K562 (cell line): ENCODE results near the gene GPRIN1. TPM values are rescaled to one million over a fixed set of nuclear protein-coding genes. Genes with fewer than 3 reads are reported as not detected.

ENCODE experiments used
- ATAC-seq: fragments of 200-7000 bp; cut with Tn5 transposase; 3 replicates; pipeline ENCODE4 v1.9.1; 2020; ENCODE audit warnings: moderate library complexity
- BruUV-seq: library from RNA; stranded (reverse); fragments of 400-500 nt; replicated peaks from 2 replicates; lab custom pipeline; 2021; lab: Mats Ljungman, UMichigan
- CTCF ChIA-PET: fragments of 300-600 bp; formaldehyde crosslinking; extraction: SDS; loops from one replicate; lab custom pipeline; 2021; ENCODE audit warnings: low intra/inter-chr PET ratio; lab: Yijun Ruan, JAX
- POLR2A ChIA-PET: fragments of 300-600, 350-650 bp; sonication (Branson Sonifier 250); formaldehyde crosslinking; extraction: SDS; loops from one replicate; lab custom pipeline; 2021; ENCODE audit warnings: antibody characterized with exemption, inconsistent platforms; lab: Yijun Ruan, JAX
- DNase-seq, 4 experiments: peaks; one replicate each; pipeline versions ENCODE4 v3.0.0 to v3.0.0-alpha.2; 2011 to 2018; ENCODE audit warnings: low spot score in 3 of 4, mixed read lengths in 3 of 4; ENCODE audit errors: extremely low read depth in 1 of 4
- FAIRE-seq: peaks from 2 replicates; lab custom pipeline; 2011; peaks lifted over from hg19 to GRCh38; lab: Jason Lieb, UNC
- H2AFZ ChIP-seq: 2 replicates; pipeline ENCODE4 v1.6.0; 2011; ENCODE audit warnings: low read depth, low read length, control low read depth, inconsistent platforms
- H3K27ac ChIP-seq: fragments of 200-600 bp; 3 replicates; pipeline ENCODE4 v1.8.0; 2011; ENCODE audit warnings: low read depth, mild to moderate bottlenecking, control low read depth, inconsistent platforms, low read length, moderate library complexity, mixed read lengths; ENCODE audit errors: extremely low read depth
- H3K27me3 ChIP-seq, 2 experiments: fragments of 300-600 bp in 1 of 2; 2 replicates in 1 of 2; 3 replicates in 1 of 2; pipeline versions ENCODE4 v1.6.0 to v1.8.0; 2011; ENCODE audit warnings: inconsistent platforms in 2 of 2, low read length in 2 of 2, mild to moderate bottlenecking in 1 of 2, mixed read lengths in 1 of 2, moderate library complexity in 1 of 2; ENCODE audit not compliant: control insufficient read depth in 2 of 2, insufficient read depth in 2 of 2
- H3K36me3 ChIP-seq: fragments of 300-600 bp; 3 replicates; pipeline ENCODE4 v1.8.0; 2011; ENCODE audit warnings: mild to moderate bottlenecking, low read length, inconsistent platforms; ENCODE audit not compliant: control insufficient read depth, insufficient read depth
- H3K4me1 ChIP-seq, 2 experiments: fragments of 200-600 bp in 1 of 2; replicated peaks in 1 of 2; 2 replicates in 1 of 2; 3 replicates in 1 of 2; pipeline versions ENCODE4 v1.5.1 to v1.8.0; 2011; ENCODE audit warnings: inconsistent platforms in 2 of 2, low read length in 2 of 2, mild to moderate bottlenecking in 1 of 2, mixed read lengths in 1 of 2, moderate library complexity in 1 of 2; ENCODE audit not compliant: control insufficient read depth in 2 of 2, insufficient read depth in 2 of 2
- H3K4me2 ChIP-seq: 2 replicates; pipeline ENCODE4 v1.6.1; 2011; ENCODE audit warnings: low read length, control low read depth, inconsistent platforms, mixed read lengths; ENCODE audit not compliant: insufficient read depth
- H3K4me3 ChIP-seq: fragments of 200-600 bp; sonication (generic), shearing (Covaris generic); 2 replicates; pipeline ENCODE4 v1.5.1; 2016; ENCODE audit warnings: control low read depth, inconsistent platforms
- H3K79me2 ChIP-seq: fragments of 200-600 bp; 3 replicates; pipeline ENCODE4 v1.8.0; 2011; ENCODE audit warnings: low read length, inconsistent platforms; ENCODE audit not compliant: control insufficient read depth, insufficient read depth
- H3K9ac ChIP-seq, 2 experiments: 2 replicates each; pipeline versions ENCODE4 v1.6.0 to v1.6.1; 2011; ENCODE audit warnings: low read depth in 2 of 2, low read length in 2 of 2, control low read depth in 1 of 2, inconsistent platforms in 1 of 2, mild to moderate bottlenecking in 1 of 2, mixed read lengths in 1 of 2; ENCODE audit not compliant: insufficient read depth in 1 of 2
- H3K9me1 ChIP-seq: one replicate; pipeline ENCODE4 v1.6.0; 2011; ENCODE audit warnings: inconsistent platforms, mild to moderate bottlenecking, low read length, moderate library complexity; ENCODE audit not compliant: control insufficient read depth, insufficient read depth
- H3K9me3 ChIP-seq: replicated peaks from 2 replicates; pipeline ENCODE4 v1.5.1; 2011; ENCODE audit warnings: low read depth, low read length, inconsistent platforms; ENCODE audit not compliant: control insufficient read depth, insufficient read depth
- H4K20me1 ChIP-seq: replicated peaks from 2 replicates; pipeline ENCODE4 v1.6.1; 2011; ENCODE audit warnings: low read length, inconsistent platforms, mixed read lengths; ENCODE audit not compliant: control insufficient read depth, insufficient read depth
- ATF3 ChIP-seq, 2 experiments: fragments of 450-650 bp in 1 of 2; sonication (generic) in 1 of 2; formaldehyde crosslinking in 1 of 2; IDR thresholded peaks in 1 of 2; conservative IDR thresholded peaks in 1 of 2; 2 replicates each; pipeline versions ENCODE4 v1.6.1 to v1.8.1; 2016 to 2023; ENCODE audit warnings: mild to moderate bottlenecking in 2 of 2, moderate library complexity in 2 of 2, inconsistent platforms in 1 of 2, missing genetic modification reagents in 1 of 2
- BMI1 ChIP-seq: fragments of 150-350 bp; IDR thresholded peaks from 2 replicates; pipeline ENCODE4 v1.6.1; 2014; ENCODE audit warnings: low read length
- C11orf30 ChIP-seq: fragments of 450-650 bp; IDR thresholded peaks from 2 replicates; pipeline ENCODE4 v1.6.1; 2016; ENCODE audit warnings: low read depth, mild to moderate bottlenecking
- DIDO1 ChIP-seq: fragments of 450-650 bp; IDR thresholded peaks from 2 replicates; pipeline ENCODE4 v1.6.1; 2016; ENCODE audit warnings: low read depth, missing biosample characterization, missing genetic modification characterization
- ILF3 ChIP-seq: fragments of 450-650 bp; IDR thresholded peaks from 2 replicates; pipeline ENCODE4 v1.6.1; 2018; ENCODE audit warnings: antibody characterized with exemption, mild to moderate bottlenecking, moderate library complexity, borderline replicate concordance
- SAP30 ChIP-seq: fragments of 200-600 bp; sonication (generic); IDR thresholded peaks from 2 replicates; pipeline ENCODE4 v1.6.1; 2012; ENCODE audit warnings: borderline replicate concordance, low read depth, mild to moderate bottlenecking, moderate library complexity, low read length, control low read depth, inconsistent platforms; ENCODE audit not compliant: insufficient read depth, poor library complexity, severe bottlenecking
- TAF1 ChIP-seq: IDR thresholded peaks from 2 replicates; pipeline ENCODE4 v1.6.1; 2011; ENCODE audit warnings: mild to moderate bottlenecking, low read length, moderate library complexity; ENCODE audit not compliant: insufficient read depth, control insufficient read depth, severe bottlenecking; ENCODE audit errors: extremely low read depth
- THRA ChIP-seq: fragments of 450-650 bp; IDR thresholded peaks from 2 replicates; pipeline ENCODE4 v1.6.1; 2017; ENCODE audit warnings: mild to moderate bottlenecking, moderate library complexity
- ZBTB34 ChIP-seq: fragments of 250-450 bp; sonication (Bioruptor Pico); IDR thresholded peaks from 2 replicates; pipeline ENCODE4 v1.8.0; 2021; ENCODE audit warnings: mild to moderate bottlenecking, moderate library complexity
- ZEB2 ChIP-seq: fragments of 450-650 bp; IDR thresholded peaks from 2 replicates; pipeline ENCODE4 v1.6.1; 2016
- ZNF274 ChIP-seq: IDR thresholded peaks from 2 replicates; pipeline ENCODE4 v1.6.1; 2011; ENCODE audit warnings: low read depth, mild to moderate bottlenecking, low read length, moderate library complexity, borderline replicate concordance
- ZNF431 ChIP-seq: sonication (generic); formaldehyde crosslinking; IDR thresholded peaks from 2 replicates; pipeline ENCODE4 v1.8.0; 2022; ENCODE audit warnings: mild to moderate bottlenecking, missing genetic modification reagents
- ZNF584 ChIP-seq: fragments of 200-800 bp; sonication (Bioruptor generic); IDR thresholded peaks from 2 replicates; pipeline ENCODE4 v1.6.1; 2016; ENCODE audit warnings: low read depth, mild to moderate bottlenecking, missing genetic modification characterization, missing compliant biosample characterization
- WGBS: fragments of 100-300 bp; shearing (Covaris generic); methylation state at CpG from one replicate; pipeline ENCODE4 v1.1.6; 2016; ENCODE audit warnings: low coverage, mixed read lengths; ENCODE audit not compliant: insufficient coverage; ENCODE audit errors: missing lambda C conversion rate; 5-methylcytosine and 5-hydroxymethylcytosine counted together
- in situ Hi-C: fragments of 300-500 bp; cut with MboI; formaldehyde crosslinking; loops from 4 replicates; pipeline ENCODE4 v1.15.0; 2018; ENCODE audit warnings: inconsistent platforms, mixed read lengths
- intact Hi-C: fragments of 100-400 bp; cut with micrococcal nuclease; formaldehyde crosslinking; loops from 2 replicates; pipeline ENCODE4 v1.14.2; 2022
- polyA plus RNA-seq, 8 experiments: library from polyadenylated mRNA; depleted of rRNA in 4 of 8; stranded (reverse) in 5 of 8; unstranded in 3 of 8; fragments of >200 nt; fragmentation: Nextera tagmentation in 2 of 8; fragmentation: Illumina TruSeq in 1 of 8; extraction: Ambion mirVana in 2 of 8; extraction: Trizol in 1 of 8; gene quantifications; 2 replicates each; pipeline versions ENCODE4 v1.2.1 to v1.2.3, GENCODE V29; 2011 to 2014; ENCODE audit warnings: inconsistent platforms in 1 of 8, missing spikeins in 1 of 8
- total RNA-seq, 7 experiments: library from RNA; depleted of rRNA in 6 of 7; stranded (reverse); fragments of >200 nt in 6 of 7; fragmentation: Illumina TruSeq in 2 of 7; extraction: Trizol in 2 of 7; gene quantifications; 2 replicates each; pipeline versions ENCODE4 v1.2.1 to v1.2.3, GENCODE V29; 2011 to 2021; ENCODE audit warnings: low replicate concordance in 1 of 7
- TF ChIP-seq, protein P1 (sequence below): fragments of 450-650 bp; formaldehyde crosslinking; IDR thresholded peaks from 2 replicates; pipeline ENCODE4 v1.4.0; 2020; ENCODE audit warnings: mild to moderate bottlenecking, moderate library complexity
- TF ChIP-seq, protein P2 (sequence below), 2 experiments: fragments of 250-450 bp in 1 of 2; fragments of 450-650 bp in 1 of 2; sonication (Bioruptor Pico) in 1 of 2; IDR thresholded peaks; 2 replicates each; pipeline versions ENCODE4 v1.6.1 to v1.8.0; 2016 to 2021; ENCODE audit warnings: mild to moderate bottlenecking in 2 of 2, moderate library complexity in 2 of 2, missing compliant biosample characterization in 1 of 2, missing genetic modification characterization in 1 of 2

GPRIN1 gene
- total and polyA plus RNA-seq, 9 of the 15 experiments (the other 6 are each of a cell fraction or from before 2014, with no cell fraction given): 0.15 to 11.6 (median 4.4) TPM

- Histone ChIP-seq H3K79me2 (no peaks in the 10 kb centered on the region), H3K4me1 (peaks cover 0 to 32% of the 10 kb centered on the region in 2 experiments; a peak in 3 of 5 replicates), H3K27ac (no peak overlapping the region), H4K20me1 (no peaks in the 10 kb centered on the region; the same call in 1 of the 2 replicates), H3K9me1 (no peaks in the 10 kb centered on the region), H3K4me2 (no peak overlapping the region), H3K4me3 (no peak overlapping the region), H3K9me3 (no peaks in the 10 kb centered on the region), H3K9ac (no peak overlapping the region), H3K36me3 (no peaks in the 10 kb centered on the region), H3K27me3 (peaks cover 11 to 22% of the 10 kb centered on the region in 2 experiments; a peak in 4 of 5 replicates), H2AFZ (no peak overlapping the region)
- ATAC-seq (no peak), DNase-seq (no peak), FAIRE-seq (no peak)
- in situ Hi-C loops: loop anchor here (25.0 kb wide), 1 partner anchor 838 kb away; no protein-coding TSS in a partner anchor
- intact Hi-C loops: loop anchor here (2.0 to 10.0 kb wide), 2 partner anchors 36 to 70 kb away; partner anchors contain the start of genes GPRIN1 and TSPAN17
- BruUV-seq: no TSS peak
- WGBS: 22% methylated on average over 13 of the region's 14 CpGs
- POLR2A ChIA-PET: no interaction called here
- CTCF ChIA-PET: interaction anchor here (0.9 kb wide), 1 partner anchor 159 kb away, joined by 3 read pairs; the partner anchor contains the start of gene CLTB
- TF ChIP-seq BMI1 (no peak), C11orf30 (no peak), ATF3 (IDR thresholded peaks at IDR 0.05) (no peak), ATF3 (CRISPR knock-in tag; conservative IDR thresholded peaks at IDR 0.05) (no peak), ZEB2 (no peak), ZNF274 (no peak), DIDO1 (tag) (no peak), SAP30 (no peak), ILF3 (no peak), TAF1 (no peak), ZBTB34 (CRISPR knock-in tag) (no peak), THRA (no peak), ZNF431 (CRISPR knock-in tag) (no peak), ZNF584 (CRISPR knock-in tag) (no peak)
- TF ChIP-seq, protein P1, sequence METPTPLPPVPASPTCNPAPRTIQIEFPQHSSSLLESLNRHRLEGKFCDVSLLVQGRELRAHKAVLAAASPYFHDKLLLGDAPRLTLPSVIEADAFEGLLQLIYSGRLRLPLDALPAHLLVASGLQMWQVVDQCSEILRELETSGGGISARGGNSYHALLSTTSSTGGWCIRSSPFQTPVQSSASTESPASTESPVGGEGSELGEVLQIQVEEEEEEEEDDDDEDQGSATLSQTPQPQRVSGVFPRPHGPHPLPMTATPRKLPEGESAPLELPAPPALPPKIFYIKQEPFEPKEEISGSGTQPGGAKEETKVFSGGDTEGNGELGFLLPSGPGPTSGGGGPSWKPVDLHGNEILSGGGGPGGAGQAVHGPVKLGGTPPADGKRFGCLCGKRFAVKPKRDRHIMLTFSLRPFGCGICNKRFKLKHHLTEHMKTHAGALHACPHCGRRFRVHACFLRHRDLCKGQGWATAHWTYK (CRISPR knock-in tag): no peak
- TF ChIP-seq, protein P2, sequence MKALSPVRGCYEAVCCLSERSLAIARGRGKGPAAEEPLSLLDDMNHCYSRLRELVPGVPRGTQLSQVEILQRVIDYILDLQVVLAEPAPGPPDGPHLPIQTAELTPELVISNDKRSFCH (CRISPR knock-in tag; IDR thresholded peaks at IDR 0.05): no peak
- TF ChIP-seq, protein P2 (tag; IDR thresholded peaks at IDR 0.05): no peak
These were observed 34.9 kb downstream of the GPRIN1 start for GRCh38 chr5:176575066-176575465.
